CD4-positive, alpha-beta T cell treated with Interleukin-2 at 100 ng/mL for 4 hours (primary cell): ENCODE measurements around the gene ELAC2.
A peak's percentile ranks its signal among the peaks of the same experiment; 100 is the strongest.

Experiments used
- DNase-seq: peaks from one replicate; pipeline ENCODE4 v3.0.0-alpha.2; 2020; ENCODE audit warnings: low spot score

The ELAC2 gene, protein sequence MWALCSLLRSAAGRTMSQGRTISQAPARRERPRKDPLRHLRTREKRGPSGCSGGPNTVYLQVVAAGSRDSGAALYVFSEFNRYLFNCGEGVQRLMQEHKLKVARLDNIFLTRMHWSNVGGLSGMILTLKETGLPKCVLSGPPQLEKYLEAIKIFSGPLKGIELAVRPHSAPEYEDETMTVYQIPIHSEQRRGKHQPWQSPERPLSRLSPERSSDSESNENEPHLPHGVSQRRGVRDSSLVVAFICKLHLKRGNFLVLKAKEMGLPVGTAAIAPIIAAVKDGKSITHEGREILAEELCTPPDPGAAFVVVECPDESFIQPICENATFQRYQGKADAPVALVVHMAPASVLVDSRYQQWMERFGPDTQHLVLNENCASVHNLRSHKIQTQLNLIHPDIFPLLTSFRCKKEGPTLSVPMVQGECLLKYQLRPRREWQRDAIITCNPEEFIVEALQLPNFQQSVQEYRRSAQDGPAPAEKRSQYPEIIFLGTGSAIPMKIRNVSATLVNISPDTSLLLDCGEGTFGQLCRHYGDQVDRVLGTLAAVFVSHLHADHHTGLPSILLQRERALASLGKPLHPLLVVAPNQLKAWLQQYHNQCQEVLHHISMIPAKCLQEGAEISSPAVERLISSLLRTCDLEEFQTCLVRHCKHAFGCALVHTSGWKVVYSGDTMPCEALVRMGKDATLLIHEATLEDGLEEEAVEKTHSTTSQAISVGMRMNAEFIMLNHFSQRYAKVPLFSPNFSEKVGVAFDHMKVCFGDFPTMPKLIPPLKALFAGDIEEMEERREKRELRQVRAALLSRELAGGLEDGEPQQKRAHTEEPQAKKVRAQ

DNA sequence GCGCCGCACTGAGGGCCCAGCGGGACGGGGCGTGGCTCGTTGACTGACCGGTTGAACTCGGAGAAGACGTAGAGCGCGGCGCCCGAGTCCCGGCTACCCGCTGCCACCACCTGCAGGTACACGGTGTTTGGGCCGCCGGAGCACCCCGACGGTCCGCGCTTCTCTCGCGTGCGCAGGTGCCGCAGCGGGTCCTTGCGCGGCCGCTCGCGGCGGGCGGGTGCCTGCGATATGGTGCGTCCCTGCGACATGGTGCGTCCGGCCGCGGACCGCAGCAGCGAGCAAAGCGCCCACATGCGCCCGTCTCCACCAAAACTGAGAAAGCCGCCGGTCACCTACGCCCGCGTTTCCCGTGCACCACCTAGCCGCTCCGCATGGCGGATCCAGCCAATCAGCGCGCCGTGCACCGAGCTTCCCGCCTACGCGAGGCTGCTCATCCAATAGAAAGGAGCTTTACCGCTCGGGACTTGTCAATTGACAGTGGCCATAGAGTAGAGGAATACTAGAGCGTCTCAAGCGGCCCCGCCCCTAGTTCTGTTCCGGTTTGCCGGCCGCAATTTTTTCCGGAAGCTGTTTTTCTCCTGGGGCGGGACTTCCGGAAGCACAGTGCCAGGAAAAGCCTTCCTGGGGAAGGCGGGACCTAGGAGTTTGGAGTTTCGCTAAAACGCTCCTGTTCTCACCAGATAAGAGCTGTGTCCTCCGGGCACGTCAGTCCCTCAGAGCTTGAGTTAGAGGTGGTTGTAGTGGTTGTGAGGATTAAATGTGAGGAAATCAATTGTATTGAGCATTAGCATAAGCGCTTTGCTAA, at the start of gene ELAC2:
Gene ELAC2 (minus strand): TSS at position 373 of the 805 bp plus-strand sequence. CDS start 80 bp downstream, at position 293.
- peak; percentile 99 for DNase-seq

DNA sequence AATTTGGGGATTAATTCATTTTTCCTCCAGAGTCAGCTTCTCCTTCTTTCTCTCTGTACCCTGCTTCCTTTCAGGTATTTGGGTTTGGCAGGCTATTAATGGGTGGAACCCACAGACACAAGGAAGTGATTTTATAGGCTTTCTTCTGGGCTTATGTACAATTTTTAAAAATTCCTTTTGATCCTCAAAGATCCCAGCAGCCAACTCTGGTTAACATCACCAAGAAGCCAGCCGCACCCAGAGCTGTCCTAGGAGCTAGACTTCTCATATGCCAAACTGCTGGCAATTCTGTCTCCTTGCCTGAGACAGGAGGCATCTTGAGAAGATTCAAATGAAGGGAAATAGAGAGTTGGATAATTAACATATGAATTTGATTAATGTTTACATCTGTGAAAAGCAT, 47.2 kb upstream of the ELAC2 start:
- DNase-seq: no peak

DNA sequence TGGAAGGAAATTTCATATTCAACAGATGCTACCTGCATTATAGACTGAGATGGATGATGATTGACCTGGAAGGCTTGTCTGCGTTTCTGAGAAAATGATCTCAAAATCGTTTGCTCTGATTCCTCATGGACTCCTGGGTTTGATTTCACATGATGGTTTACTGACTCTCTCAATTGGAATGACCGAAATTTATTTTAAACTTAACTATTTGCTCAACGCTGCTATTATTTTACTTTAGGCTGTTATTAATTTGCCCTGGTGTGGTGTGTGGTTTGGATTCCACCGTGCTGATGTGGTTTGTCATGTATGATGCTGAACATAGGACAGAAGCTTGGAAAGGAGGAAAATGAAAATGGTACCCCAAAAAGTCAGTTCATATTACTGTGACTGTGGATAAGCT, 37.3 kb upstream of the ELAC2 start:
- DNase-seq: no peak

DNA sequence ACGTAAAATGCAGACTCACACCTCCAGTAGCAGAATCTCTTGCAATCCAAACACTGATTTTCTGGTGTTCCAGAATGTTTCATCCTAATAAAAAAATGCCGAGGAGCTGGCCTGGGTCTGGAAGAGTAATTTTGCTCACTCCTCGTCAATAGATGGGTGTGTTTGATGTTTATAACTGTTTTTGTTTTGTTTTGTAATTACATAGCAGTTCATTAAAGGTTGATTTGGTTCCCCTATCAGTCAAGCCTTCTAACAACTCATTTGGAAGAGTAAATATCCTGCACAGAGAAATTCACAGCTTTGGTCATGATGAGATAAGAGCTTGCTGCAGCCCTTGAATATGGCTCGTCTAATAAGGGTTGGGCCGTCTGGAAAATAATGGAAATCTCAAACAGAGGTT, 36.8 kb upstream of the ELAC2 start:
- no peak for DNase-seq

DNA sequence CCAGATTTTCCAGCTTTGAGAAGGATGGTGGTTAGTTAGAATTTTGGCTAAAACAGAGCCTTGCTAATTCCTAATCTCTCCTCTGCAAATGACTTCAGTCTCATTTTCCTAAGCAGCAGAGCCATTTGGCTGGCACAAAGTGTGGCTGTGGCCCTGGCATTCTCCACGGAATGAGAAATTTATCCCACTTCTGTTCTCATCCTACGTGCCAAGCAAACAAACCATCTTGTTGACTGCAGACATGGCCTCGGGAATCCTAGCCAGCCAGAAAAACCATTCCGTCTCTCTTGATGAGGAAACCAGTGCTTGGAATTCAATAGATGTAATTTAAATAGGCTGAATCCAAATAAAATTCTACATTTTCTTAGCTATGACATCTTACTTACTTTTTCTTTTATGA, 34.1 kb upstream of the ELAC2 start:
- DNase-seq: no peak

DNA sequence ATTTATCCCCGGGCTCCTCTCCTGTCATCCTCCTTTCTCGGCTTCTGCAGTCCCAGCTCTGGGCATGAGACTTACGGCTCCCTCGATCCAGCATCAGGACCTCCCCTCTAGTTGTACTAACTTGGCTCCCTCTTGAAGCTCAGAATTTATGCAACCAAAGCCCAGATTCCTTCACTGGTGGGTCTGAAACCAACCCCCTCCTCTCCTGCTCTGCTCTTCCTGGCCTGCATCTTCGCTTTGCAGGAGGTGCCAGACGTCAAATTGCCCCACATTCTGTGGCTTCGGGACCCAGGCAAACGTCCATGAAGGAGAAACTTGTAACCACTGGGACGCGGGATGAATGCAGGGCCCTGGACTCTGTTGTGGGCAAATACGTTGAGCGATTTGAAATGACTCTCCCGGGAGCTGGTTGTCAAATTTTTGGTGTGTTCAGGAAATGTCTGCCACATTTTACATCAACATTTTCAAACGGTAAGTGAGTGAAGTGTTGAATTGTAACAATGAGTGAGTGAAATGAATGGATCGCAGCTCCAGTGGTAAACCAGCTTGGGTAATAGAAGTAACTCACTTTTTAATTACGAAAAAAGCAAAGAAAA, 29.3 kb upstream of the ELAC2 start:
- DNase-seq: no peak

DNA sequence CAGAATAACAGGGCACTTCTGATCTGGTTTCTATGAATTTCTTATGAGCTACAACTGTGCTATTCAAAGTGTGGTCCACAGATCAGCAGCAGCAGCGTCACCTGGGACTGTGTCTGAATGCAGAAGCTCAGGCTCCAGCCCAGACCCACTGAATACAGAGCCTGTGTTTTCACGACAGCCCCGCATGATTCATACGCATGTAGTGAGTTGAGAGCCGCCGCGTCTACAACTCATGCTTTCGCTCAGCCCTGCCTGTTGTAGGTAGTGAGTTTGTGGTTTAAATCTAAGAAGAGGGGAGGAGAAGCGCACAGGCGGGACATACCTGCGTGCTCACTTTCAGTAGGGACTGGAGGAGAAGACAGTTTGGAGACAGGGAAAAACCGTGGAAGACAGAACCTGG, 28.5 kb upstream of the ELAC2 start:
- no peak for DNase-seq

DNA sequence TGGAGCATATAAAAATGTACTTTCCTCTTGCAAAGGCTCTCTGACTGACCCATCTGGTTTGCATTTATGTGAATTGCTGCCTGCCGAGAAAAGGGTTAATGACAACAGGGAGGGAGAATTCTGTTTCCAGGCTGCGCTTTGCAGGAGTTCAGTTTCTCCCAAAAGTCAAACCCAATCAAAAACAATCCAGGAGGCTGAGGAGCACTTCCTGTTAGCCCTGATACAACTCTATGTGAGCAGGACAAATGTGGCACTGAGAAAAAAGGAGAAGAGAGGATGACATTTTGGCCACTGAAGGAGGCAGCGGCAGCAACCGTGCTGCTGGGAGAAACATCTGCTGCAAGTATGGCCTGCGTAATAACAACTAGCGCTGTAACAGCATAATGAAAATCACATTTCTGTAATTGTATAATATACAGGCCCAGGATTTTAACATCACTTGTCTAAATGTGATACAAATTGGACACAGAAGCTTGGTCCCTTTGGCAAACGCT, 26.8 kb upstream of the ELAC2 start:
- no peak for DNase-seq

DNA sequence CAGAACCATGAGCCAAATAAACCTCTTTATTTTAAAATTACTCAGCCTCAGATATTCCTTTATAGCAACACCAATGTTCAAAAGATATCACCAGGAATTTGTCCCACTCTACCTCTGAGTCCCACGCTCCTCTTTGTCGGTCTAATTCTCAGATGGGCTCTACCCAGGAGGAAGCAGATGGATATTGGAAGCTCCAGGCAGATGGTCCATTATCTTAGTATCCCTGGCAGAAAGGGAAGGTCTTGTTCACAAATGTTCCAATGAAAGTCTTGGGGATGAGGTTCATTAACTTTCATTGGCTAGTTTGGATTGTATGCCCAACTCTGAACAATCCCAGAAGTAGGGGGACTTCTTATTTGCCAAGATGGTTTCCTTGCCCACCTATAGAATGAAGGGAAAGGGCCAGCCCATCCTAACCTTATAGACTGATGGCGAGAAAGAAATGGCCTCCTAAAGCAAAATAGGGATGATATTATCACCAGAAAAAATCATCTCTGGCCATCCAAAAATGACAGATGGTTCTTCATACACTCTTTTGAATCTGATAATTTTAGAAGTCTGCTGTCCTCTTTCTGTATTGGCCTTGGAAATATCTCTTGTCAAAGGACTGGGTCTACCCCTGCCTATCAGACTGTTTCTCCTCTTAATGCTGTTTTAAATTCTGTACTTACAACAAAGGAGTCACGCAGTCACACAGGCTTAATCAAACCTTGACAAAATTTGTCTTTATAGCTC, 21.3 kb upstream of the ELAC2 start:
- no peak for DNase-seq

DNA sequence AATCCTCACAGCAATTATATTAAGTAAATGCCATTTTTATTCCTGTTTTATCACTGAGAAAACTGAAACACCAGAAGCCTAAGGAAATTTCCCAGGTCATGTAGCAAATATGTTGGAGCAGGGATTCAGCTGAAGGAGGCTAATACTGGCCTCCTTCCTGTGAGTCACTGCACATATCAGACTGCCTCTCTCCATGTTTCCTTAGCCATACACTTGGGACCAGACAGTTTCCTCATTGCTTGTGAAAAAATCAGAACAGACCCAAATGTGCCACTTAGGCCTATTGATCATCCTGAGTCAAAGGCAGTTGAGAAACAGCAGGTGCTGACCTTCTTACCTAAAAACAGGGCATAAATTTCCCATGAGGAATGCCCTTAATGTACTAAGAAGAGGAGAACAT, 18.9 kb upstream of the ELAC2 start:
- no peak for DNase-seq

DNA sequence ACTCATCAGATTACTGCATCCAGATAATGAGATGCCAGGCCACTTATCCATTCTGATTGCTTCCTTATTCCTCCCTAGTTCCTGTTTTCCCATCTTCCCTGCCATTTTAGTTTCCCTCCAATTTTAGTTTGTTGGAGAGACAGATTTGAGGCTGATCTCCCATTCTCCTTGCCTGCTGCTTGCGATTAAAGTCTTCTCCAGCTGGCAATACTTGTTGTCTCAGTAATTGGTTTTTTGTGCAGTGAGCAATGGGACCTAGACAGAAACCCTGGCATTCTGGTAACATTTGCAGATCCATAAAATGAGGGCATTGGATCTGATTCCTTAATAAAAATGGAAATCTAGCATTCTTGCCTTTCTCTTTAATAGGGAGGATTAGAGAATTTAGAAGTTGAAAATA, 17.6 kb upstream of the ELAC2 start:
- DNase-seq: no peak

DNA sequence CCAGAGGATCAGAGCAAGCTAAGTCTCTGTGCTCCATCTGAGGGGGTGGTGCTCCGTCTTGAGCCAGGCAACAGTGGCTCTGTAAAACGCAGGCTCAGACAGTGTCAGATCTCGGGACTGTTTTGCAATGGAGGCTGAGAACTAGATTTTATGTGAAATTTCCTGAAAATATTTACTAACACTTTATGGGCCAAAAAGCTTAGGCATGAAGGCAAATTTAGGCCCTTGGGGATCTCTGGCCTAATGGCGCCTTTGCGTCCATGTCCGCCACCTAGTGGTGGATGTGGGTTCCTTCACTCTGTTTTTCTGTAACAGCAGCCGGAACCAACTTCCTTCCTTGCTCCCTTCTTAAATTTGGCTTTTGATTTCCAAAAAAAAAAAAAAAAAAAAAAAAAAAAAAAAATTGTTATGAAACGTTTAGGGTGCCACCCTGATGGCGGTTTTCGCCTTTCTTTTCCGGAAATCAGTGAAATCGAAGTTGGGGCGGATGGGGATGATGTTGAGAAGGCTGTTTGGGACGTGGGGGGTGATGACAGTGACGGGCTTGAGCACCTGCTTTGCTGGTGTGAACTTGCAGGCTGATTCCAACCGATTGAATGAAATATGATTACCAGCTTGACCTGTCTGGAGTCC, 14.0 kb upstream of the ELAC2 start:
- DNase-seq: peak; percentile 62

DNA sequence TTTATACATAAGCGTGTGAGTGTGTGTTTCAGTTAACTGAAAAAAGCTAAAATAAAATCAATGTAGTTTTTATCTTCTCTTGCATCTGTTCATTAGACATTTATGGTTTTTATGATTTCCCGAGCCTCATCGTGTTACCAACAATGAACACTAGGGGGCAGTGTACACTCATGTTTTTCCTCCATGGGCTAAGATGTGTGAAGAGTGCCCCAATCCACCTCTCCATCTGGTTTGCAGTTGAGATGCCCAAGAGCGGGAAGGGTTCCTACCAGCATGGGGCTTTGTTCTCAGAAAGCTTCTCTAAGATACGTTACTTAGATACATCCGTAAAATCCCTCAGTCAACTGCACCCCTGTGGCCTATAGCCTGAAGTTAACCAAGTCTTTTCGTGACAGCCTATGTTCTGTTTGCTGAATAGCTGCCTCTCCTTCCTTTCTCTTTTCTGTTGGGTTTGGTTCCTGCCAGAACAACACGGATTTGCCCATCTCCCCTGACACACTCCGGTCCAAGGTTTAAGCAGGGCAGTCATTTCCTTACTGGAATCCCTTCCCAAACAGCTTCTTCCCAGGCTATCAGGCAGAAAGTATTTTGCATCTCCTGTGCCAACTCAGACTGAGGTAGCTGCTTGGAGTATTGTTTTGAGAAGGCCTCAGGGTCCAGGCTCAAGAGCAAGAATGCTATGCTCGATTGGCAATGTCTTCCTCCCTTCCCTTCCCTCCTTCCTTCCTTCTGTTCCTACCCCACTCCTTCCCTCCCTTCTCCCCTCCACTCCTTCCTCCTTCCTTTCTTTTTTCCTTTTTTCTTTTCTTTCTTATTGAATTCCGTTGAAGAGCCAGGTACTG, 12.9 kb upstream of the ELAC2 start:
- peak; percentile 71 for DNase-seq

DNA sequence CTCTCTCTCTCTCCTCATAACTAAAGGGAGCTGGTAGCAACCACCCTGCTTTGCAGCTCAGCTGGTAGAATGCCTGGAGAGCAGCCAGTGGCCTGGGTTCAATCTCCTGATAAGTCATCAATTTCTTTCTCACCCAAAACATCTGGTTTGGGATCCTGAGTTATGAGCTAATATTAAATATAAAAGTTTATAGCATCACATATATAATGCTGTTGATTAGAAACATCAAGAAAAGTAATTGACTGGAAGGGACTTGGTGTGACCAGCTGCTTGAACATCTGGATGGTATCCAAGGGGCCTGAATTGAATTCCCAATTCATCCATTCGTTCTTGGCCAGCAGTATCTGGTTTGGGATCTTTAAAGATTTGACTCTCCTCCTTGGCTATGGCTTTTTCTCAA, 12.2 kb upstream of the ELAC2 start:
- DNase-seq: no peak

DNA sequence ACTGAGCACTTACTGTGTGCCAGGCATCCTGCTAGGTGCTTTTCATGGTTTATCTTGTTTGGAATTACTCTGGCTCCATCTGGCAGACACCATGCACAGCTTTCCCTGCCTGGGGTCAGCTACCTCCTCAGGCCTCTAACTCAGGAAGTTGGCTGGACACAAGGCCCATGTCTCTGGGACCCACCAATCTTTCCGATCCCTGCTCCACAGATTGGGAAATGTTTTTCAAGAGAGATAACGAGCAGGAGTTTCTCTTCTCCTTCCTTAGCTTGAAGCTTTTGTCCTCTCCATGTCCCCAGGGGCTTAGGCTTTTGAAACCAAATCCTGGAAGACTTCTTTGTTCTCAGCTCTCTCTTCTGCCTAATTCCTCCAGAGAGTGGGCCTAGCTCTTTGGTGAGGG, 11.5 kb upstream of the ELAC2 start:
- DNase-seq: no peak

DNA sequence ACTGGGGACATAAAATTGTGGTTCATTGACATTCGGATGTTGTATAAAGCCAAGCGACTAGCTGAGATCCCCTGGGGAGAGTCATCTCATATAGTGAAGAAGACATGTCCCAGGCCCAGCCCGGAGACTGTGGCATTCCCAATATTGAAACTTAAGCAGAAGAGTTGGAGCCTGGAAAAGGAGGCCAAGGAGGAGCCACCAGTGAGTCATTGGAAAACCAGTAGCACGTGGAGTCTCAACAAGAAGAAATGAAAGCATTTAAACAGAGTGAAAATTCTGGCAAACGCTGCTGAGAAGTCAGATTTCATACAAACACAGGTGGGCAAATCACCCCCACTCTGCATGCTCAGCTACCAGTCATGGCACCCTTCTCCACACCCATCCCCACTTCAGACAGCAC, 9.4 kb upstream of the ELAC2 start:
- DNase-seq: no peak

DNA sequence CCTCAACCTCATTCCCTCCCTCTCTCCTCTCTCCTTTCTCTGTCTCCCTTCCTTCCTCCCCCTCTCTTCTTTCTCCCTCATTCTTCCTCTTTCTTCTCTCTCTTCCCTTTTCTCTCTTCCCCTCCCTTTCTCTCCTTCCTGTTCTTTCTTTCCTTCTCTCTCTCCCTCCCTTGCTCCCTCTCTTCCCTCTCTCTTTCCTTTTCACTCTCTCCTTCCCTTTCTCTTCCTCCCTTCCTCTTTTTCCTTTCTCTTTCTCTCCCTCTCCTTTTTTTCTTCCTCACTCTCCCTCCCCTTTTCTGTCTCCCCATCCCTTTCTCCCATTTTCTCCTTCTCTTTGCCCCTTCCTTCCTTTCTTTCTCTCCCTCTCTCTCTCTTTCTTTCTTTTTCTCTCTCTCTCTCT, 7.9 kb upstream of the ELAC2 start:
- no peak for DNase-seq

DNA sequence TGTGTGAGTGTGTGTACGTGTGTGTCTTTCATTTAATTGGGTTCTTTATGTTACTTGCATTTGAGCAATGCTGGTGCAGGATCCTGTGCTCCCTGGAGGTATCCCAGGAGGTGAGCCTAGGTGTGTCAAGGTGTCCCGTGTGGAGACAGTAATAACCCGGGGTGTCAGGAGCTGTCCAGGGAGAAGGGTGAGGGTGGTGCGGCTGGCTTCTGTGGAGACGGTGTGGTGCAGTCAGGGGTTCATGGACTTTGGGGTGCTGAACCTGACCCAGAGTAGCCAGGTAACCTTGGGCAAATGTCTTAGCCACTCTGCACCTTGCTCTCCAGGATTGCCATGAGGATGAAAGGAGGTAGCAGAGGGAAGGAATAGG, 7.4 kb upstream of the ELAC2 start:
- no peak for DNase-seq

DNA sequence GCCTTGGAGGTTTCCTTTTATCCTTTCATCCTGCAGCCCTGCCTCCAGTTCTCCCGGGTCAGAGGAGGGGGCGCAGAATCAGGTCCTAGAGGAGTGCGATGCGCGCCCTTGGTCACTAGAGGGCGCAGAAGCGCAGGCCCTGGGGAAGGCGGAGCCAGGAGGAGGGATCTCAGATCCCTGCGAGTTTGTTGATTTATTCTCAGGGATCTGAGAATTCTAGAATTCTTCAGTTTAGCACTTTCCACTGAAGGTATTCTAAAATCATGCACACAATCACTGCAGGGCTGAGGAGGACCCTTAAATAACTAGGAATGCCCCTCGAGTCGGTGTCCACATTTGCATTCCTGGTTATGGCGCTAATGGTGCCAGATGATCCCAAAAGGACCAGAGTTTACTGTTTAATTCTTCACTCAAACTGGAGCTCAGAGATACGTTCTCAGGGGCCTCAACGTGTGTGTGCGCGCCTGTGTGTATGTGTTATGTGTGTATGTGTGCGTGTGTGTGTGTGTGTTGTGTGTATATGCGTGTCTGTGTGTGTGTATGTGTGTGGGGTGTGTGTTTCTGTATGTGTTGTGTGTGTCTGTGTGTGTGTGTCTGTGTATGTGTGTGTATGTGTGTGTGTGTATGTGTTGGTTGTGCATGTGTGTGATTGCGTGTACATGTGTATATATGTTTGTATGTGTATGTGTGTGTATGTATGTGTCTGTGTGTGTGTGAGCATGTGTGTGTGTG, 6.9 kb upstream of the ELAC2 start:
- peak; percentile 70 for DNase-seq
